Keratinocyte (primary cell): ENCODE results near the gene SPINK9. TPM values are rescaled to one million over a fixed set of nuclear protein-coding genes. Genes with fewer than 3 reads are reported as not detected.

ENCODE experiments used
- DNase-seq: peaks from one replicate; pipeline ENCODE4 v3.0.0-alpha.2; 2011; ENCODE audit warnings: low read depth, missing footprints, low spot score
- FAIRE-seq: peaks from 2 replicates; lab custom pipeline; 2011; peaks lifted over from hg19 to GRCh38; lab: Jason Lieb, UNC
- H2AFZ ChIP-seq: 2 replicates; pipeline ENCODE4 v1.6.0; 2012; ENCODE audit warnings: low read length, control low read depth, inconsistent platforms; ENCODE audit not compliant: control insufficient read depth
- H3K27ac ChIP-seq: 2 replicates; pipeline ENCODE4 v1.5.1; 2011; ENCODE audit warnings: low read length; ENCODE audit not compliant: control insufficient read depth, insufficient read depth
- H3K27me3 ChIP-seq: 3 replicates; pipeline ENCODE4 v1.6.0; 2011; ENCODE audit warnings: low read length; ENCODE audit not compliant: control insufficient read depth, insufficient read depth; ENCODE audit errors: extremely low read depth
- H3K36me3 ChIP-seq, 2 experiments: 2 replicates in 1 of 2; 3 replicates in 1 of 2; pipeline ENCODE4 v1.5.1; 2011; ENCODE audit warnings: low read length in 2 of 2, mild to moderate bottlenecking in 1 of 2; ENCODE audit not compliant: control insufficient read depth in 2 of 2, insufficient read depth in 2 of 2; ENCODE audit errors: extremely low read depth in 1 of 2
- H3K4me1 ChIP-seq: 3 replicates; pipeline ENCODE4 v1.5.1; 2011; ENCODE audit warnings: low read length; ENCODE audit not compliant: control insufficient read depth, insufficient read depth; ENCODE audit errors: extremely low read depth
- H3K4me2 ChIP-seq: 3 replicates; pipeline ENCODE4 v1.6.0; 2011; ENCODE audit warnings: low read depth, low read length; ENCODE audit not compliant: control insufficient read depth, insufficient read depth; ENCODE audit errors: extremely low read depth
- H3K4me3 ChIP-seq, 3 experiments: fragments of 200-600 bp in 1 of 3; sonication (generic) in 1 of 3; 2 replicates in 2 of 3; 3 replicates in 1 of 3; pipeline ENCODE4 v1.5.1; 2011 to 2016; ENCODE audit warnings: low read length in 3 of 3, mild to moderate bottlenecking in 3 of 3, control low read depth in 2 of 3, inconsistent platforms in 1 of 3, low read depth in 1 of 3, mixed read lengths in 1 of 3, mixed run types in 1 of 3, moderate library complexity in 1 of 3; ENCODE audit not compliant: control insufficient read depth in 2 of 3, insufficient read depth in 2 of 3; ENCODE audit errors: extremely low read depth in 1 of 3
- H3K79me2 ChIP-seq: 2 replicates; pipeline ENCODE4 v1.6.0; 2012; ENCODE audit warnings: low read length; ENCODE audit not compliant: control insufficient read depth, insufficient read depth
- H3K9ac ChIP-seq: 3 replicates; pipeline ENCODE4 v1.6.0; 2011; ENCODE audit warnings: low read length; ENCODE audit not compliant: control insufficient read depth, insufficient read depth; ENCODE audit errors: extremely low read depth
- H3K9me1 ChIP-seq: 3 replicates; pipeline ENCODE4 v1.6.0; 2011; ENCODE audit warnings: low read length; ENCODE audit not compliant: control insufficient read depth, insufficient read depth; ENCODE audit errors: extremely low read depth
- H3K9me3 ChIP-seq: 2 replicates; pipeline ENCODE4 v1.5.1; 2012; ENCODE audit warnings: low read depth, low read length; ENCODE audit not compliant: control insufficient read depth
- H4K20me1 ChIP-seq: 3 replicates; pipeline ENCODE4 v1.6.0; 2011; ENCODE audit warnings: low read length; ENCODE audit not compliant: control insufficient read depth, insufficient read depth; ENCODE audit errors: extremely low read depth
- EZH2 ChIP-seq: IDR thresholded peaks from one replicate; pipeline ENCODE4 v1.6.1; 2012; ENCODE audit warnings: inconsistent platforms, mild to moderate bottlenecking, low read length, moderate library complexity
- dilution Hi-C: fragments of 300-500 bp; cut with MboI; formaldehyde crosslinking; loops from one replicate; pipeline ENCODE4 v1.7.0; 2020; ENCODE audit warnings: low sequenced_read_pairs; ENCODE audit not compliant: extremely low pct_ligation_motif_present
- polyA plus RNA-seq, 5 experiments: library from polyadenylated mRNA; depleted of rRNA in 3 of 5; stranded (reverse) in 3 of 5; stranded (forward) in 1 of 5; unstranded in 1 of 5; fragments of >200 nt; gene quantifications; 1 replicate in 1 of 5; 2 replicates in 3 of 5; 3 replicates in 1 of 5; pipeline versions ENCODE4 v1.2.1 to v1.2.3, GENCODE V29; 2011 to 2012; ENCODE audit warnings: missing spikeins in 2 of 5, low read depth in 1 of 5, low replicate concordance in 1 of 5
- TF ChIP-seq, protein P1 (sequence below), 3 experiments: IDR thresholded peaks in 1 of 3; conservative IDR thresholded peaks in 1 of 3; optimal IDR thresholded peaks in 1 of 3; 2 replicates in 2 of 3; 3 replicates in 1 of 3; pipeline versions ENCODE3 to v1.5.1; 2011; ENCODE audit warnings: low read length in 3 of 3, mild to moderate bottlenecking in 3 of 3, moderate library complexity in 2 of 3, control low read depth in 1 of 3, inconsistent platforms in 1 of 3; ENCODE audit not compliant: insufficient read depth in 2 of 3; ENCODE audit errors: extremely low read depth in 1 of 3

SPINK9 gene
- polyA plus RNA-seq, 1 donor (not counting 4 experiments of a cell fraction or from before 2014, with no cell fraction given), result not detected

DNA sequence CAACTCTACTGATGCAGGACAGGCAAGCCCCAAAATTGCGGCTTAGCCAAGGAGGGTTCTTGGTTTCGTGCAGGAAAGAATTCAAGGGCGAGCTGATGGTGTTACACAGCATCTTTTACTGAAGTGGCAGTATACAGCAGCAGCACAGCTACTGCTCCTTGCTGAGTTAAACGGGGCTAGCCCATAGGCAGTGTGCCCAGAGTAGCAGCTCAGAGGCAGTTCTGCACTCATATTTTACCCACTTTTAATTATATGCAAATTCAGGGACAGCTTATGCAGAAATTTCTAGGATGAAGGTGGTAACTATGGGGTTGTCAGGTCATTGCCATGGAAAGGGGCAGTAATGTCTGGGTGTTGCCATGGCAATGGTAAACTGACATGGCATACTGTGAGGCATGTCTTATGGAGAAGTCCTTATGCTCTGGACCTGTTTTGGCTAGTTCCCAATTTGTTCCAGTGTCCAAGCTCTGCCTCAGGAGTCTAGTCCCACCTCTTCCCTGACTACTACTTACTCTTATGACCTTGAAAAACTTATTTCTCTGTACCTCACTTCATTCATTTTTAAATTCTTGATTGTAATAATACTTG lies 2.0 kb upstream of the SPINK9 start:
- Histone ChIP-seq H3K4me1 (peaks cover 4% of the 10 kb centered on the region), H3K36me3 (no peaks in the 10 kb centered on the region), H2AFZ (no peak overlapping the region), H3K4me2 (no peak overlapping the region), H3K27me3 (no peaks in the 10 kb centered on the region), H4K20me1 (no peaks in the 10 kb centered on the region), H3K9ac (no peak overlapping the region), H3K9me1 (no peaks in the 10 kb centered on the region), H3K9me3 (no peaks in the 10 kb centered on the region), H3K4me3 (no peak overlapping the region), H3K27ac (no peak overlapping the region), H3K79me2 (no peaks in the 10 kb centered on the region)
- DNase-seq, result no peak
- no peak for TF ChIP-seq EZH2
- TF ChIP-seq, protein P1, sequence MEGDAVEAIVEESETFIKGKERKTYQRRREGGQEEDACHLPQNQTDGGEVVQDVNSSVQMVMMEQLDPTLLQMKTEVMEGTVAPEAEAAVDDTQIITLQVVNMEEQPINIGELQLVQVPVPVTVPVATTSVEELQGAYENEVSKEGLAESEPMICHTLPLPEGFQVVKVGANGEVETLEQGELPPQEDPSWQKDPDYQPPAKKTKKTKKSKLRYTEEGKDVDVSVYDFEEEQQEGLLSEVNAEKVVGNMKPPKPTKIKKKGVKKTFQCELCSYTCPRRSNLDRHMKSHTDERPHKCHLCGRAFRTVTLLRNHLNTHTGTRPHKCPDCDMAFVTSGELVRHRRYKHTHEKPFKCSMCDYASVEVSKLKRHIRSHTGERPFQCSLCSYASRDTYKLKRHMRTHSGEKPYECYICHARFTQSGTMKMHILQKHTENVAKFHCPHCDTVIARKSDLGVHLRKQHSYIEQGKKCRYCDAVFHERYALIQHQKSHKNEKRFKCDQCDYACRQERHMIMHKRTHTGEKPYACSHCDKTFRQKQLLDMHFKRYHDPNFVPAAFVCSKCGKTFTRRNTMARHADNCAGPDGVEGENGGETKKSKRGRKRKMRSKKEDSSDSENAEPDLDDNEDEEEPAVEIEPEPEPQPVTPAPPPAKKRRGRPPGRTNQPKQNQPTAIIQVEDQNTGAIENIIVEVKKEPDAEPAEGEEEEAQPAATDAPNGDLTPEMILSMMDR (optimal IDR thresholded peaks at IDR 0.05 in 1 of 3, IDR thresholded peaks at IDR 0.05 in 1 of 3, conservative IDR thresholded peaks at IDR 0.05 in 1 of 3; ENCODE audit: extremely low read depth in 1 of 3, insufficient read depth in 2 of 3, low read length in 3 of 3), result no peak
- FAIRE-seq, result no peak
- dilution Hi-C loops, result no loop called here

DNA sequence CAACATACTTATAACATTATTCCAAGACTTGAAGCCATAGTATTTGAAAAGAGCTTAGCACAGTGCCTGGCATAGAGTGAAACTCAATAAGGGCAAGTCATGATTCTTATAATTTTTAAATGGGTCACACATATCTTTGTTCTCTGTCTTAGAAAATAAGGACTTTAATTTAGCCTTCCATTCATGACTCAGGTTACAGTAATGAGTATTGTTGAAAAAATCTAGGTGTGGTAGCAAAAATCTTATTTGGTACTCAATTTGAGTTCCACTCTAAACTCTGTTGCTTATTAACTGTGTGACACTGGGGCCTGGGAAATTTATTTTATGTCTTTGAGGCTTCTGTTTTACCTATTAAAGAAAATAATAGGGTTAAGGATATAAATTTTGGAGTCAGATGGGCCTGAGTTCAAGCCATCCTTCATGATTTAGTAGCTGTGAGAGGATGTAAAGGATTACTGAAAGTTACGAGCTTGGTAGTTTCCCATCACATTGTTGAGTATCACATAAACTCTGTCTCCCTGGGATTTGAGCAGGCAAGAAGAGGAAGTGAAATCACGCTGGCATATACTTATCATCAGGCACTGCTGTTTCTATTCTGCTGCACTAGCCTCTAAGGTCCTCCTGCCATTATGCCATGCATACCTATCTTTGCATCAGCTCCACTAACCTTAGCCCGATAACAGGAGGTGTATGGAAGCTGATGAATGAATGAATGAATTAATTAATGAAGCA lies 1.5 kb downstream of the SPINK9 start:
- Histone ChIP-seq H3K4me1 (peaks cover 4% of the 10 kb centered on the region), H2AFZ (no peak overlapping the region), H4K20me1 (no peaks in the 10 kb centered on the region), H3K9ac (no peak overlapping the region), H3K4me2 (peak overlapping the region; percentile 11), H3K4me3 (no peak overlapping the region), H3K36me3 (no peaks in the 10 kb centered on the region), H3K79me2 (no peaks in the 10 kb centered on the region), H3K27me3 (no peaks in the 10 kb centered on the region), H3K9me1 (no peaks in the 10 kb centered on the region), H3K27ac (no peak overlapping the region), H3K9me3 (no peaks in the 10 kb centered on the region)
- dilution Hi-C loops, result no loop called here
- peak; percentile 51 for FAIRE-seq
- TF ChIP-seq, protein P1 (optimal IDR thresholded peaks at IDR 0.05 in 1 of 3, IDR thresholded peaks at IDR 0.05 in 1 of 3, conservative IDR thresholded peaks at IDR 0.05 in 1 of 3; ENCODE audit: extremely low read depth in 1 of 3, insufficient read depth in 2 of 3, low read length in 3 of 3), result no peak
- TF ChIP-seq EZH2, result no peak
- DNase-seq, result no peak
